ENCODE results near the gene KCNQ1.
A peak's percentile ranks its signal among the peaks of the same experiment; 100 is the strongest.

DNA sequence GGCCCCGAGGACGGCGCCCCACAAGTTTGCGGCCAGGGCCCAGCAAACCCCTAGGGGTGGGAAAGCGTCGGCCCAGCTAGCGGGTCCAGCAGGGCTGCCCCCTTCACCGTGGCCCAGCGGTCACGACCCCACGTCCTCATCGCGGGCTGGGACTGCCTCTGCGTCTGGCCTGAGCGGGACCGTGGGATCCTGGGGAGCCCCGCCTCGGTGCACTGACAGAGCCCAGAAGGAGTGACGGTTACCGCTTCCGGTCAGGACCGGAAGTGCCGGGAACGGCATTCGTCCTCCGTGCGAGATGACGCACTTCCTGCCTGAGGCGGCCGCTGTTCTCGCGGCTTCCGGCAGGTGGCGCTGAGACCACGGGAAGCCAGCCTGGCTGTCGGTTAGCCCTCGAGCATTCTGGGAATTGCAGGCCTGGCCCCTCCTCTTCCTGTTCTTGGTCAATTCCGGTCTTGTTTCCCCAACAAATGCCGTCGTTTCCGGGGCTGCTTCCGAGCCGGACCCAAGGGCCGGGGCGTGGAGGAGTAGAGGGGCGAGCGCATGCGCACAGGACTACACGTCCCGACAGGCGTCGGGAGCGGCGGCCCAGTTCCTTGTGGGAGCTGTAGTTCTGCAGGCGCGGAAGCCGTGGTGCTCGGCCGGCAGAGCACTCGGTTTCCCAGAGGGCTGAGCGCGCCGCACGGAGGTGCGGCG is 44.6 kb upstream of the KCNQ1 start, which contains the start of gene TSSC4:
- peak; percentile 75 to 91 (median 86) for TF ChIP-seq POLR2A (IDR thresholded peaks at IDR 0.05)
- TF ChIP-seq, protein P1, sequence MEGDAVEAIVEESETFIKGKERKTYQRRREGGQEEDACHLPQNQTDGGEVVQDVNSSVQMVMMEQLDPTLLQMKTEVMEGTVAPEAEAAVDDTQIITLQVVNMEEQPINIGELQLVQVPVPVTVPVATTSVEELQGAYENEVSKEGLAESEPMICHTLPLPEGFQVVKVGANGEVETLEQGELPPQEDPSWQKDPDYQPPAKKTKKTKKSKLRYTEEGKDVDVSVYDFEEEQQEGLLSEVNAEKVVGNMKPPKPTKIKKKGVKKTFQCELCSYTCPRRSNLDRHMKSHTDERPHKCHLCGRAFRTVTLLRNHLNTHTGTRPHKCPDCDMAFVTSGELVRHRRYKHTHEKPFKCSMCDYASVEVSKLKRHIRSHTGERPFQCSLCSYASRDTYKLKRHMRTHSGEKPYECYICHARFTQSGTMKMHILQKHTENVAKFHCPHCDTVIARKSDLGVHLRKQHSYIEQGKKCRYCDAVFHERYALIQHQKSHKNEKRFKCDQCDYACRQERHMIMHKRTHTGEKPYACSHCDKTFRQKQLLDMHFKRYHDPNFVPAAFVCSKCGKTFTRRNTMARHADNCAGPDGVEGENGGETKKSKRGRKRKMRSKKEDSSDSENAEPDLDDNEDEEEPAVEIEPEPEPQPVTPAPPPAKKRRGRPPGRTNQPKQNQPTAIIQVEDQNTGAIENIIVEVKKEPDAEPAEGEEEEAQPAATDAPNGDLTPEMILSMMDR (IDR thresholded peaks at IDR 0.05): peak; percentile 89 to 100 (median 99)

All from body of pancreas (tissue), 4 donors.